HG03469 (cell line): ENCODE measurements around the gene NKD2.

Experiments
- ATAC-seq: cut with Tn5 transposase; IDR thresholded peaks from one replicate; pipeline ENCODE4 v1.9.1; 2021; ENCODE audit warnings: mild to moderate bottlenecking, moderate library complexity, moderate number of reproducible peaks; ENCODE audit not compliant: unreplicated experiment

Gene NKD2

GRCh38 chr5:1028481-1029281 is 20.1 kb downstream of the NKD2 start:
- no peak for ATAC-seq

DNA sequence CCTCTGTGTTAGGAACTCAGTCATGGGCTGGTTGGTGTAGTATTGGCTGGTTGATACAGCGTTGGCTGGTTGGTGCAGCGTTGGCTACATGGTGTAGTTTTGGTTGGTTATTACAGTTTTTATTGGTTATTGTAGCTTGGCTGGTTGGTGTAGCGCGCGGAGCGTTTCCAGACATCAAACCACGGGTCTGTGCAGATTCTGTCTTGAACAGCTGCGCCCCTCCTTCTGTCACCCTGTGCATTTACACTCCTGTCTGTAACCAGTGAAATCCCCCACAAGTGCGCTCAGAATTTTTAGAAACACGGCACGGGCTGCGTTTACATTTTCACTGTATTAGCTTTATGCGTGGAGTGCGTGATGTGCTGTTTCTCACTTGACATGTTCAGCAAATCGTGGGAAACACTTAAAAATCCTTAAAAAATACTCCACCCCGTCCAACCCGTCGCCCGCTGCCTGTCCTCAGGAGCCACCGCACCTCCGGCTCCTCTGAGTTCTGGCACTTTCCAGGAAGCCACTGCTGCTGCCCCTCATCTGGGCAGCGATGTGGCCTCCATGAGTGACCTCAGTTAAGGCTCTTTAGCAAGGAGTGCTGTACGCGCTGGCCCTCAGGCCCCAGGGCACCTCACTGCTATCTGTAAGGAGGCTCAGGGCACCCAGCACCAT is 20.8 kb downstream of the NKD2 start:
- no peak for ATAC-seq

DNA sequence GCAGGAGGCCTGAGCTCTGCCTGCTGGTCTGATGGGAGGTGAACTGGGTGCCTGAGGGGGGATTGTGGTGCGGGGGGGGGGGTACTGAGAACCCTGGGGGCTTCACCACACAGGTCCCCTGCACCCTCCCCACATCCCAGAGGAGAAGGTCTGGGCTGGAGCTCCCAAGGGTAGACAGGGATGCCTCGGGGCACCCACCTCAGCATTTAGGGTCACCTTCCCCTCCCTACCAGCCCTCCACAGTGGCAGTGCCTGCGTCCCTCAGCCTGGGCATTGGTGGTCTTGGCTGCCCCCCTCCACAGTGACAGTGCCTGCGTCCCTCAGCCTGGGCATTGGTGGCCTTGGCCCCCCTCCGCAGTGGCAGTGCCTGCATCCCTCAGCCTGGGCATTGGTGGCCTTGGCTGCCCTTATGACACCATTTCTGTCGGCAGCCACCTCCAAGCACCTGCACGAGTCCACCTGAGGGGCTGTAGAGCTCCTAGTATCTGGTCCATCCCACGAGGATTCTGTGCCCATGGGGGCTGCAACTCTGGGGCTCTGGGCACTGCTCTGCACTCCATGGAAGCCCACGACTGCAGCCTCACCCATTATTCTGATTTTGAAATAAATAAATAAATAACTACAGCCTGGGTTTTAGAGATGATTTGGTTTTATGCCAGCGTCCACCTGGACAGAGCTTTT is 21.5 kb downstream of the NKD2 start:
- no peak for ATAC-seq

DNA sequence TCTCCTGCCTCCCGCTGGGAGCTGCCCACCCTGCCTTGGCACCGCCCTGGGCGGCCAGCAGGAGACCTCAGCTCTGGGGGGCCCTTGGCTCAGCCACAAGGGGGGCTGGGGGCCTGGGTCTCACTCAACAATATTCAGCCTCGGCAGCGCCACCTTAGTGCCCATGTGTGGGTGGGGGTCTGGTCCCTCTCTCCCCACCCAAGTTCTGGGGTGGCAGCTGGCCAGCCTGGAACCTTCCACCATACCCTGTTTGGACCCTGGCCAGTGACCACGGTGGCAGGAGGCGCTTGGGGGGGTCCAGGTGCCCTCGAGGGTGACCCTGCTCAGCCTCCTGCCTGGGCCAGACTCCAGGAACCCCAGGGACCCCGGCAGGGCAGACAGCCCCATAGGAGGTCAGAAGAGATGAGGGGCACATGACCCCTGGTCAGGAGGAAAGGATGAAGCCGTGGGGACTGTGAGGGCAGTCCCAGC is 22.2 kb downstream of the NKD2 start:
- no peak for ATAC-seq

GRCh38 chr5:1031306-1031959 is 22.8 kb downstream of the NKD2 start:
- ATAC-seq: no peak

DNA sequence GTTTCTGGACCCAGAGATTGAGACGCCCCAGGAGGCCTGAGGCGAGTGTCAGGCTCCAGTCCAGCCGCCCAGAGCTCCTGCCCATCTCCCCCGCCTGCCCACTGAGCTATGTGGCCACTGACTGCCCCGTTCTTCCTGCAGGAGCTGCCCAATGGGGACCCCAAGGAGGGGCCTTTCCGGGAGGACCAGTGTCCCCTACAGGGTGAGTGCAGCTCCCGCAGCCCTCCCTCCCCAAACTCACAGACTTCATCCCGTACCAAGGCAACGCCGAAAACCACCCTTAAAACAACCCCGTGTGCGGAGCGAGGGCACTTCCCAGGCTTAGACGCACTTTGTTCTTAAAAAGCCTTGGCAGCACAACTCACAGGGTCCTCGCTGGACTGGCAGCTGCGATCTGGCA is 23.4 kb downstream of the NKD2 start:
- no peak for ATAC-seq

- no peak for ATAC-seq
Observed at GRCh38 chr5:1032551-1033027, 24.0 kb downstream of the NKD2 start.

DNA sequence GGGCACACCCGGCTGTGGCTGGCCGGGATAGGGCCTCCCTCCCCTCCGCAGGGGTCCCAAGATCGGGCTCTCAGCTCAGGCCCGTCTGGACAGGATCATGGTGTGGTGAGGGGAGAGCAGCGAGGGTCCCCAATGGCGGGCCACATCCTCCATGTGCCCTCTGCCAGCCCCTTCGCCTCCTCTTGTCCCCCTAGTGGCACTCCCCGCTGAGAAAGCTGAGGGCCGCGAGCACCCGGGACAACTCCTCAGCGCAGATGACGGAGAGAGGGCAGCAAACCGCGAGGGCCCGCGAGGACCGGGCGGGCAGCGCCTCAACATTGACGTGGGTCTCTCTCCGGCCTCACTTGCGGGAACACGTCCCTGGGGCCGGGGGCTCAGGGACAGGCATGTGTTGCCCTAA is 24.6 kb downstream of the NKD2 start:
- no peak for ATAC-seq

- no peak for ATAC-seq
Observed at GRCh38 chr5:1033606-1034420, 25.2 kb downstream of the NKD2 start.

DNA sequence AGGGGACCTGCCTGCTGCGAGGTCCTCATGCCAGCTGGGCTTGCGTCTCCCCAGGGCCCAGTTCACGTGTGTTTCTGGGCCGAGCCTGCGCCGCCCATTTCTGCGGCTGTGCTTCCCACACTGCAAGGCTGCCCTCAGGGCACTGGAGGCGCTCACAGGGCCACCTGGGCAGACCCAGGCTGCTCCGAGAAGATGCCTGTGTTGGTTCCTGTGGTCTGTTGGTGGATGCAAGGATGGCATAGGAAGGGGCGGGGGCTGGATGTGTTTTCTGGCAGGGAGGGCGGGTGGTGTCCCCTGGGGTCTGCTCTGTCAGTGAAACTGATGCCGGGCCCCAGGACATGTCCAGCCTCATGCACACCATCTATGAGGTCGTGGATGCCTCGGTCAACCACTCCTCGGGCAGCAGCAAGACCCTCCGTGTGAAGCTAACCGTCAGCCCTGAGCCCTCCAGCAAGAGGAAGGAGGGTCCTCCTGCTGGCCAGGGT is 25.9 kb downstream of the NKD2 start:
- no peak for ATAC-seq

- no peak for ATAC-seq
Observed at GRCh38 chr5:1034986-1035385, 26.4 kb downstream of the NKD2 start.

- no peak for ATAC-seq
Observed at GRCh38 chr5:1035421-1036405, 27.1 kb downstream of the NKD2 start.

GRCh38 chr5:1036504-1037122 is 28.0 kb downstream of the NKD2 start:
- no peak for ATAC-seq

DNA sequence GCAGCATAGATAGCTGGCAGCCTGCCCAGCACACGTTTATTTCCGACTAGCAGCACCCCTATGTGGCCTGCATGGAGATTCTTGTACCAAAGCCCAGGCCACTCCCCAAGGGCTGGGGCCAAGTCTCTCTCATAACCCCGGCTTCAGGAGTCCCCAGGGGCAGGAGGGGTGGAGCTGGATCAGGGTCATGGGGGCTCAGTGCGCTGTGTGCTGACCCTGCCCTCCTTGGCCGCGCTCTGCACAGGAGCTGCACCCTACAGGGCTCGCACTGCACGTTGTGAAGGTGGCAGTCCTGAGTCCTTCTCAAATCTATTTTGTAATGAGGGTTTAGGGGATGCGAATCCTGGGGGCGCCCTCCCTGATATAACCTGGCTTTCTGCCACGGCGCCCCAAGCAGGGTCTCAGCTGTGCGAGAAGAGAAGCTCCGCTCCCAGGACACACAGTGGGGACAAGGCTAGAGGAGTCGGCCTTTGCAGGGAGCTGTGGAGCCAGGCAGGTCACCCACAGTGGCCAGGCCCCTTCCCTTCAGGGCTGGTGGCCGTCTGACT is 28.6 kb downstream of the NKD2 start:
- ATAC-seq: no peak

DNA sequence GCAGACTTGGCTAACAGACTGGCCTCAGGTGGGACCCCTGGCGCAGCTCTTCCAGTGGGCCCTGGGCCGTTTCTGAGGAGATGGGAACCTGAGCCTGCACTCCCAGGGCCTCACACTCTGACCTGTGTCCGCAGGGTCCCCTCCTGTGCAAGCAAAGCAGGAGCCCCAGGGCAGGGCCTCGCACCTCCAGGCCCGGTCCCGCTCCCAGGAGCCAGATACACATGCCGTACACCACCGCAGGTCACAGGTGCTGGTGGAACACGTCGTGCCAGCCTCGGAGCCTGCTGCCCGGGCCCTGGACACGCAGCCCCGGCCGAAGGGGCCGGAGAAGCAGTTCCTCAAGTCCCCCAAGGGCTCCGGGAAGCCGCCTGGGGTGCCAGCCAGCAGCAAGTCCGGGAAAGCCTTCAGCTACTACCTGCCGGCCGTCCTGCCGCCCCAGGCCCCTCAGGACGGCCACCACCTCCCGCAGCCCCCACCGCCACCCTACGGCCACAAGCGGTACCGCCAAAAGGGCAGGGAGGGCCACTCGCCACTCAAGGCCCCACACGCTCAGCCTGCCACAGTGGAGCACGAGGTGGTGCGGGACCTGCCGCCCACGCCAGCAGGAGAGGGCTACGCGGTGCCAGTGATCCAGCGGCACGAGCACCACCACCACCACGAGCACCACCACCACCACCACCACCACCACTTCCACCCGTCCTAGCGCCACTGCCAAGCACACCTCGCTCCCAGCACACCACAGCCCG is 29.2 kb downstream of the NKD2 start:
- ATAC-seq: no peak

- no peak for ATAC-seq
Observed at GRCh38 chr5:1038417-1039209, 30.0 kb downstream of the NKD2 start.

- ATAC-seq: no peak
Observed at GRCh38 chr5:1039210-1039548, 30.6 kb downstream of the NKD2 start.
